ENCODE results near the gene ARHGEF37.
A peak's percentile ranks its signal among the peaks of the same experiment; 100 is the strongest.
"Not testable (repeated sequence)": the region's sequence is repeated elsewhere in the genome, so short reads cannot be mapped to it uniquely, and the experiment has no call there.

Gene ARHGEF37

GRCh38 chr5:149564542-149565140, 16.7 kb upstream of the ARHGEF37 start:
- peak in 4 of 6 experiments; percentile 37 to 73 (median 63) for DNase-seq

- no peak for DNase-seq
Observed at GRCh38 chr5:149567226-149567625, 14.1 kb upstream of the ARHGEF37 start.

- DNase-seq = no peak
Observed at GRCh38 chr5:149572170-149572569, 9.1 kb upstream of the ARHGEF37 start.

- DNase-seq = no peak
Observed at GRCh38 chr5:149572576-149573231, 8.6 kb upstream of the ARHGEF37 start.

GRCh38 chr5:149575131-149575530, 6.2 kb upstream of the ARHGEF37 start:
- no peak for DNase-seq

- peak in 3 of 6 experiments; percentile 10 to 56 (median 51) for DNase-seq
Observed at GRCh38 chr5:149576021-149576420, 5.3 kb upstream of the ARHGEF37 start.

- DNase-seq = no peak
Observed at GRCh38 chr5:149578896-149579295, 2.4 kb upstream of the ARHGEF37 start.

GRCh38 chr5:149580808-149581191, 498 bp upstream of the ARHGEF37 start:
- DNase-seq = peak in 2 of 6 experiments; percentile 15 to 26

GRCh38 chr5:149581931-149582768, 852 bp downstream of the ARHGEF37 start:
- DNase-seq = no peak

GRCh38 chr5:149583394-149583793, 2.1 kb downstream of the ARHGEF37 start:
- no peak for DNase-seq

- DNase-seq = no peak
Observed at GRCh38 chr5:149584121-149584520, 2.8 kb downstream of the ARHGEF37 start.

GRCh38 chr5:149585910-149586309, 4.6 kb downstream of the ARHGEF37 start:
- no peak for DNase-seq

- no peak for DNase-seq
Observed at GRCh38 chr5:149586708-149587318, 5.5 kb downstream of the ARHGEF37 start.

GRCh38 chr5:149588936-149589335, 7.6 kb downstream of the ARHGEF37 start:
- DNase-seq = no peak

GRCh38 chr5:149593370-149593769, 12.1 kb downstream of the ARHGEF37 start:
- DNase-seq = no peak

GRCh38 chr5:149594206-149594895, 13.1 kb downstream of the ARHGEF37 start:
- no peak for DNase-seq

- DNase-seq = not testable (repeated sequence)
Observed at GRCh38 chr5:149595105-149595504, 13.8 kb downstream of the ARHGEF37 start.

- no peak for DNase-seq
Observed at GRCh38 chr5:149596712-149597111, 15.4 kb downstream of the ARHGEF37 start.

- no peak for DNase-seq
Observed at GRCh38 chr5:149597618-149598017, 16.3 kb downstream of the ARHGEF37 start.

- not testable (repeated sequence) for DNase-seq
Observed at GRCh38 chr5:149598234-149598633, 16.9 kb downstream of the ARHGEF37 start.

GRCh38 chr5:149598966-149599365, 17.7 kb downstream of the ARHGEF37 start:
- no peak for DNase-seq

- no peak for DNase-seq
Observed at GRCh38 chr5:149599375-149599774, 18.1 kb downstream of the ARHGEF37 start.

GRCh38 chr5:149600932-149601331, 19.6 kb downstream of the ARHGEF37 start:
- DNase-seq = no peak

Data from stimulated activated naive CD4-positive, alpha-beta T cell (primary cell).